Ascending aorta (tissue), 2 donors: ENCODE data around the gene SLC22A3. TPM values are rescaled to one million over a fixed set of nuclear protein-coding genes. Genes with fewer than 3 reads are reported as not detected.

Source experiments
- DNase-seq, 2 donors: peaks; one replicate each; pipeline ENCODE4 v3.0.0-alpha.2; 2019; ENCODE audit warnings: low spot score in 2 of 2
- H3K27ac ChIP-seq, 2 donors: fragments of 200-600 bp; sonication (generic); one replicate each; pipeline ENCODE4 v1.5.1; 2016 to 2017; ENCODE audit warnings: mild to moderate bottlenecking in 1 of 2
- H3K27me3 ChIP-seq: fragments of 200-600 bp; sonication (generic); one replicate; pipeline ENCODE4 v1.5.1; 2017
- H3K36me3 ChIP-seq, 2 donors: fragments of 200-600 bp; sonication (generic); one replicate each; pipeline ENCODE4 v1.5.1; 2016
- H3K4me1 ChIP-seq, 2 donors: fragments of 200-600 bp; sonication (generic); one replicate each; pipeline ENCODE4 v1.5.1; 2016 to 2017; ENCODE audit warnings: mild to moderate bottlenecking in 1 of 2
- H3K4me3 ChIP-seq, 2 donors: fragments of 200-600 bp; sonication (generic); one replicate each; pipeline ENCODE4 v1.5.1; 2016 to 2017; ENCODE audit warnings: mild to moderate bottlenecking in 1 of 2
- H3K9me3 ChIP-seq, 2 donors: fragments of 200-600 bp; sonication (generic); one replicate each; pipeline ENCODE4 v1.5.1; 2016
- CTCF ChIP-seq, 3 experiments: fragments of 200-600 bp in 2 of 3; fragments of 450-650 bp in 1 of 3; sonication (generic) in 2 of 3; IDR thresholded peaks; one replicate each; pipeline ENCODE4 v1.5.1; 2016 to 2019; ENCODE audit warnings: antibody characterized with exemption in 3 of 3, mild to moderate bottlenecking in 1 of 3, moderate library complexity in 1 of 3
- intact Hi-C: fragments of 100-400 bp; cut with DNase I; formaldehyde crosslinking; loops from one replicate; pipeline ENCODE4 v1.15.1; 2023
- total RNA-seq: library from RNA; depleted of rRNA; stranded (reverse); fragments of >200 nt; gene quantifications from one replicate; pipeline ENCODE4 v1.1.0, GENCODE V29; 2016

Gene SLC22A3
- total RNA-seq, 1 donor from 2014 or later: 29.6 TPM

GRCh38 chr6:160316261-160316660, 31.9 kb upstream of the SLC22A3 start:
- TF ChIP-seq CTCF (IDR thresholded peaks at IDR 0.05): no peak
- DNase-seq: no peak
- Histone ChIP-seq H3K4me1 (no peaks in the 10 kb centered on the region), H3K9me3 (peaks cover 4 to 22% of the 10 kb centered on the region in 2 donors), H3K36me3 (no peaks in the 10 kb centered on the region), H3K27ac (no peak overlapping the region), H3K4me3 (no peak overlapping the region), H3K27me3 (no peaks in the 10 kb centered on the region)
- intact Hi-C loops: no loop called here

GRCh38 chr6:160319246-160319645, 28.9 kb upstream of the SLC22A3 start:
- intact Hi-C loops: no loop called here
- Histone ChIP-seq H3K4me1 (no peaks in the 10 kb centered on the region), H3K4me3 (no peak overlapping the region), H3K27ac (no peak overlapping the region), H3K36me3 (no peaks in the 10 kb centered on the region), H3K9me3 (peaks cover 0 to 7% of the 10 kb centered on the region in 2 donors), H3K27me3 (no peaks in the 10 kb centered on the region)
- TF ChIP-seq CTCF (IDR thresholded peaks at IDR 0.05): no peak
- DNase-seq: no peak

GRCh38 chr6:160321729-160322505, 26.3 kb upstream of the SLC22A3 start:
- Histone ChIP-seq H3K27me3 (no peaks in the 10 kb centered on the region), H3K4me1 (no peaks in the 10 kb centered on the region), H3K9me3 (peaks cover 0 to 7% of the 10 kb centered on the region in 2 donors), H3K36me3 (no peaks in the 10 kb centered on the region), H3K27ac (no peak overlapping the region), H3K4me3 (no peak overlapping the region)
- no peak for TF ChIP-seq CTCF (IDR thresholded peaks at IDR 0.05)
- DNase-seq: no peak
- intact Hi-C loops: no loop called here

GRCh38 chr6:160327981-160328380, 20.2 kb upstream of the SLC22A3 start:
- no peak overlapping the region for H3K4me3 ChIP-seq
- H3K36me3 ChIP-seq: no peaks in the 10 kb centered on the region
- no peaks in the 10 kb centered on the region for H3K9me3 ChIP-seq
- no peak for DNase-seq
- peak overlapping the region; percentile 79 to 91 for H3K27ac ChIP-seq
- H3K4me1 ChIP-seq: peaks cover 6 to 22% of the 10 kb centered on the region in 2 donors
- intact Hi-C loops: loop anchor here (2.0 kb wide), 1 partner anchor 21 kb away; the partner anchor contains the start of gene SLC22A3
- H3K27me3 ChIP-seq: no peaks in the 10 kb centered on the region
- TF ChIP-seq CTCF (IDR thresholded peaks at IDR 0.05): no peak

GRCh38 chr6:160328447-160328846, 19.7 kb upstream of the SLC22A3 start:
- Histone ChIP-seq H3K27me3 (no peaks in the 10 kb centered on the region), H3K36me3 (no peaks in the 10 kb centered on the region), H3K27ac (peak overlapping the region; percentile 79 to 91), H3K9me3 (no peaks in the 10 kb centered on the region), H3K4me3 (no peak overlapping the region), H3K4me1 (peaks cover 6 to 22% of the 10 kb centered on the region in 2 donors)
- intact Hi-C loops: loop anchor here (2.0 kb wide), 1 partner anchor 20 kb away; the partner anchor contains the start of gene SLC22A3
- TF ChIP-seq CTCF (IDR thresholded peaks at IDR 0.05): no peak
- peak; percentile 43 to 90 for DNase-seq
